ENCODE results near the gene MAP4K2. TPM values are rescaled to one million over a fixed set of nuclear protein-coding genes. Genes with fewer than 3 reads are reported as not detected.

The MAP4K2 gene
- total and polyA plus RNA-seq, 2 of the 4 experiments (the other 2 are of a cell fraction) = 11.7 to 16.6 TPM

DNA sequence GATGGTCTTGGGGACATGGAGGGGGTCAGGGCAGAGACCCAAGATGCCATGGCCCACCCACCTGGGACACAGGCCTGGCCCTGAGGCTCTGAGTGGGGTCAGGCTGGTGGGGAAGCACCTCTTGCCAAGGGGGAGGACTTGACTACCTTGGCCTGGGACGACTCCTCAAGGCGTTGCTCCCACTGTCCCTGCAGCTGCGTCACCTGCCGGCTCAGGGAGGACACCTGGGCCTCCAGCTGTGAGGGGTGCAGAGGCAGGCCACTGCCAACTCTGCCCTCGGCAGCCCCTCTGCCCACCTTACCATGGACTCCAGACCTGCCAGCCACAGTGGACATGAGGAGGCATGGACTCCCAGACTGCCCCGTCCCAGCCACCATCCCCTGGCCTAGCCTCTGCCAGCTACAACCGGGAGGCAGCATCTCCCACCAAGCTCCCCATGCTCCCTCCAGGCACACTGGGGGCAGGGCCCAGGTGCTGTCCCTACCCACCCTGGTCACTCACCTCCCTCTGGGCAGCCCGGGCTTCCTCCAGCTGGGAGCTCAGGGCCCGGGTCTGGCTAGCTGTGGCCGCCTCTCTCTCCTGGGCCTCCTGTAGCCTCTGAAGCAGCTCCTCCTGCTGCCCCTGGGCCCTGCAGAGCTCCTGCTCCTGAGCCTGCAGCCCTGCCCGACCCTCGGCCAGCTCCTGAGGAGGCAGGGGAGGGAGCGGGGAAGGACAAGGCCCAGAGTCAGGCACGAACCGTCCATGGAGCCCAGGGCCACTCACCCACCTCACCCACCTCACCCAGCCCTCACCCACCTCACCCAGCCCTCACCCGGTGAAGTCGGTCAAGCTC lies 32.8 kb upstream of the MAP4K2 start (continued):
- TF ChIP-seq MAFK (IDR thresholded peaks at IDR 0.05; ENCODE audit: low read depth, low read length) = no peak

DNA sequence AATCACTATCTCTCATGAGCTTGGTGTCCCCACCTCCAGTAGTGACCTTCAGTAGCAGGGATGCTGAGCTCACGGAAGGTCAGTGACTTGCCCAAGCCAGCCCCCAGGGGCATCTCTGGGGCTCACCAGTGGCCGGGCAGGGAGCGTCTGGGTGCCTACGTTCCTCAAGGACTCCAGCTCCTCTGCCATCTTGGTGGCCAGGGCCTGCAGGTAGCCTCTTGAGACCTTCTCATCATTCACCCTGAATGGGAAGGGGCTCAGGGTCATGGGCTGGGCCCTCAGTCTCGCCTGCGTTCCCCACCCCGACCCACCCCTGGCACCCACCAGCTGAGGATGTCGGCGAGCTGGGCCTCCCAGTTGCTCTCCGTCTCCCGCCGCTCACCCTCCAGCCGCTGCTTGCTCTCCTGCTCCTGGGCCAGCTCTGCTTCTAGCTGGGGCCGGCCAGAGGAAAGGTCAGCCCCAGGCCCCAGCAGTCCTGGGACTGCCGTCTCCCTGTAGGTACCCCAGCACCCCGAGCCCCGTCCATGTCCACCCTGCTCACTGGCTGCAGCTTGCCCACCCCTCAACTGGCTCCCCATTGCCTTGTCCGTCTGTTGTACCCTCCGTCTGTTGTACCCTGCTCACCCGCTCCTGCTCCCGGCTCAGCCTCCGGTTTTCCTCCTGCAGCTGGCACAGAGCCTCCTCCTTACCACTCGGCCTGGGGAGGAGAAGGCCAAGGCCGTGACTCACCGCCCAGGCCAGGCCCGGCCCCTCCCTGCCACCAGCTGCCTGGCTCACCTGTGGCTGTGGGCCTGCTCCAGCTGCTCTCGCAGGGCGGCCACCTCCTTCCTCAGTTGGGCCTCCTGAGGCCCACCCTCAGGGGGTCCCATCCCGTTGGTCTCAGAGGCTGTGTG lies 32.0 kb upstream of the MAP4K2 start:
- no peak overlapping the region for H3K4me2 ChIP-seq (ENCODE audit: low read depth, low read length)
- no peak overlapping the region for H3K4me3 ChIP-seq (ENCODE audit: insufficient read depth, low read depth, low read length)
- no peaks in the 10 kb centered on the region for H3K4me1 ChIP-seq (ENCODE audit: control insufficient read depth, insufficient read depth, low read length)
- H3K18ac ChIP-seq (ENCODE audit: low read depth, low read length) = no peak overlapping the region
- no peak overlapping the region for H4K8ac ChIP-seq (ENCODE audit: low read depth in 2 of 2, low read length in 2 of 2)
- ChIA-PET POLR2A (ENCODE audit: unreplicated experiment) (no interaction called here), CTCF (interaction anchor here (1.0 kb wide), 1 partner anchor 9 kb away, joined by 6 read pairs; the partner anchor contains the start of gene CDC42BPG)
- WGBS, 2 experiments (ENCODE audit: extremely low coverage in 2 of 2, insufficient read length in 1 of 2) = 79% methylated on average over 11 of the region's 29 CpGs; no CpG with 5 or more reads in 1 of the 2 experiments
- intact Hi-C loops (cut with micrococcal nuclease) (no loop called here), in situ Hi-C loops (cut with MboI; ENCODE audit: low sequenced_read_pairs) (no loop called here), dilution Hi-C loops (cut with HindIII; ENCODE audit: low sequenced_read_pairs, unreplicated experiment) (no loop called here)
- H2BK20ac ChIP-seq (ENCODE audit: low read depth, low read length) = no peak overlapping the region
- no peak overlapping the region for H2BK15ac ChIP-seq (ENCODE audit: low read depth, low read length)
- H2AFZ ChIP-seq (replicated peaks; ENCODE audit: low read length, poor library complexity) = peak overlapping the region; percentile 70
- ATAC-seq (ENCODE audit: low read depth) (peak; percentile 59; the same call in 1 of the 2 replicates), DNase-seq (no peak)
- H4K91ac ChIP-seq (ENCODE audit: insufficient read depth, low read depth, low read length) = no peak overlapping the region
- no peak overlapping the region for H2BK5ac ChIP-seq (ENCODE audit: low read depth, low read length, poor library complexity, severe bottlenecking)
- no peak overlapping the region for H3K27ac ChIP-seq (ENCODE audit: insufficient read depth, low read length)
- H3K27me3 ChIP-seq (ENCODE audit: control insufficient read depth, insufficient read depth, low read length) = peaks cover 9% of the 10 kb centered on the region; the same call in 1 of the 2 replicates
- no peaks in the 10 kb centered on the region for H4K20me1 ChIP-seq (ENCODE audit: insufficient read depth, low read length)
- peak overlapping the region; percentile 43; the same call in 1 of the 2 replicates for H2AK5ac ChIP-seq (ENCODE audit: low read depth, low read length)
- H3K14ac ChIP-seq (replicated peaks; ENCODE audit: low read depth, low read length) = no peak overlapping the region
- no peaks in the 10 kb centered on the region for H3K36me3 ChIP-seq (ENCODE audit: control insufficient read depth, insufficient read depth, low read length)
- no TSS peak for BruUV-seq (replicated peaks)
- peak overlapping the region; percentile 16 for H2AK9ac ChIP-seq (replicated peaks; ENCODE audit: low read depth, low read length, poor library complexity)
- no peak overlapping the region for H3K4ac ChIP-seq (ENCODE audit: low read depth, low read length)
- no peaks in the 10 kb centered on the region for H3K79me1 ChIP-seq (ENCODE audit: low read depth in 1 of 2, low read length in 2 of 2)
- H3K9me1 ChIP-seq (ENCODE audit: insufficient read depth, low read length) = no peaks in the 10 kb centered on the region
- H3K23ac ChIP-seq (ENCODE audit: low read depth, low read length) = no peak overlapping the region
- H2BK120ac ChIP-seq (ENCODE audit: low read depth, low read length) = no peak overlapping the region
- H3K56ac ChIP-seq (ENCODE audit: extremely low read depth, insufficient read depth, low read length) = no peak overlapping the region
- no peaks in the 10 kb centered on the region for H3K9me3 ChIP-seq (ENCODE audit: control insufficient read depth, insufficient read depth, low read length)
- no peak overlapping the region for H3K9ac ChIP-seq (ENCODE audit: low read depth, low read length)
- H4K5ac ChIP-seq (ENCODE audit: low read depth, low read length) = no peak overlapping the region
- no peak for TF ChIP-seq SMC3 (IDR thresholded peaks at IDR 0.05; ENCODE audit: low read depth, low read length)
- no peak for TF ChIP-seq POLR2A (IDR thresholded peaks at IDR 0.05; ENCODE audit: low read depth, low read length)
- TF ChIP-seq NFE2L2 (IDR thresholded peaks at IDR 0.05; ENCODE audit: low read depth, low read length) = no peak
- TF ChIP-seq RCOR1 (IDR thresholded peaks at IDR 0.05; ENCODE audit: insufficient replicate concordance, low read length) = no peak
- no peak for TF ChIP-seq BHLHE40 (IDR thresholded peaks at IDR 0.05; ENCODE audit: low read depth, low read length)
- no peak for TF ChIP-seq MAFK (IDR thresholded peaks at IDR 0.05; ENCODE audit: low read depth, low read length)
- no peak for TF ChIP-seq FOS (IDR thresholded peaks at IDR 0.05; ENCODE audit: low read depth, low read length)
- TF ChIP-seq CEBPB (IDR thresholded peaks at IDR 0.05; ENCODE audit: low read depth, low read length) = no peak
- TF ChIP-seq ELK1 (IDR thresholded peaks at IDR 0.05; ENCODE audit: borderline replicate concordance, low read depth, low read length) = no peak
- TF ChIP-seq CTCF (conservative IDR thresholded peaks at IDR 0.05; ENCODE audit: low read depth, low read length) = no peak
- TF ChIP-seq RFX5 (IDR thresholded peaks at IDR 0.05; ENCODE audit: low read depth, low read length) = no peak
- no peak for TF ChIP-seq CHD1 (IDR thresholded peaks at IDR 0.05; ENCODE audit: low read depth, low read length)

Data from IMR-90 (cell line).